ENCODE results near the gene TMCO4. TPM values are rescaled to one million over a fixed set of nuclear protein-coding genes. Genes with fewer than 3 reads are reported as not detected.

Gene TMCO4
- total and polyA plus RNA-seq, 2 donors (not counting 1 experiment from before 2014, with no cell fraction given), result 21.7 to 31.3 TPM

- H3K4me3 Mint-ChIP-seq, result no peak overlapping the region
- H3K4me1 Mint-ChIP-seq, result no peaks in the 10 kb centered on the region
- WGBS (ENCODE audit: insufficient coverage), result no CpG with 5 or more reads among the region's 5 CpGs
- no peaks in the 10 kb centered on the region for H3K27me3 Mint-ChIP-seq
- no peaks in the 10 kb centered on the region for H3K9me3 Mint-ChIP-seq (ENCODE audit: insufficient read depth)
- ChIA-PET CTCF (no interaction called here), POLR2A (no interaction called here)
- H3K9ac ChIP-seq (ENCODE audit: low read length), result no peak overlapping the region
- H3K79me2 ChIP-seq (ENCODE audit: control insufficient read depth, insufficient read depth, low read length), result no peaks in the 10 kb centered on the region
- ATAC-seq (ENCODE audit: low read depth), result no peak
- H2AFZ ChIP-seq (ENCODE audit: insufficient read depth, low read depth, low read length, poor library complexity, severe bottlenecking), result no peak overlapping the region
- intact Hi-C loops (cut with micrococcal nuclease), result no loop called here
- H3K27ac Mint-ChIP-seq, result no peak overlapping the region
- no peak overlapping the region for H3K4me3 ChIP-seq (ENCODE audit: control extremely low read depth in 1 of 5, extremely low read depth in 1 of 5, insufficient read depth in 1 of 5, low read depth in 2 of 5, low read length in 4 of 5)
- no peak for DNase-seq
- no peaks in the 10 kb centered on the region for H3K9me3 ChIP-seq (ENCODE audit: control extremely low read depth in 1 of 3, control insufficient read depth in 2 of 3, insufficient read depth in 1 of 3, low read length in 2 of 3)
- H3K27ac ChIP-seq (ENCODE audit: low read length in 2 of 2), result no peak overlapping the region
- no peaks in the 10 kb centered on the region for H3K27me3 ChIP-seq (replicated peaks in 1 of 4; ENCODE audit: control extremely low read depth in 1 of 4, control insufficient read depth in 3 of 4, insufficient read depth in 4 of 4, low read length in 3 of 4)
- H3K4me1 ChIP-seq (ENCODE audit: control insufficient read depth in 2 of 2, insufficient read depth in 2 of 2, low read length in 2 of 2), result no peaks in the 10 kb centered on the region
- H3K4me2 ChIP-seq (replicated peaks; ENCODE audit: low read depth, low read length, poor library complexity, severe bottlenecking), result no peak overlapping the region
- H4K20me1 ChIP-seq (ENCODE audit: control insufficient read depth, insufficient read depth, low read length, poor library complexity, severe bottlenecking), result no peaks in the 10 kb centered on the region
- peaks cover 0 to 30% of the 10 kb centered on the region in 2 experiments for H3K36me3 ChIP-seq (replicated peaks in 1 of 2; ENCODE audit: control extremely low read depth in 1 of 2, control insufficient read depth in 1 of 2, extremely low read depth in 1 of 2, insufficient read depth in 2 of 2, low read length in 1 of 2)
- TF ChIP-seq CTCF (IDR thresholded peaks at IDR 0.05) (no peak), EZH2 (IDR thresholded peaks at IDR 0.05; ENCODE audit: borderline replicate concordance, insufficient read depth, low read depth, low read length, poor library complexity, severe bottlenecking) (no peak)
Measured at GRCh38 chr1:19756480-19756879, 43.2 kb downstream of the TMCO4 start.

DNA sequence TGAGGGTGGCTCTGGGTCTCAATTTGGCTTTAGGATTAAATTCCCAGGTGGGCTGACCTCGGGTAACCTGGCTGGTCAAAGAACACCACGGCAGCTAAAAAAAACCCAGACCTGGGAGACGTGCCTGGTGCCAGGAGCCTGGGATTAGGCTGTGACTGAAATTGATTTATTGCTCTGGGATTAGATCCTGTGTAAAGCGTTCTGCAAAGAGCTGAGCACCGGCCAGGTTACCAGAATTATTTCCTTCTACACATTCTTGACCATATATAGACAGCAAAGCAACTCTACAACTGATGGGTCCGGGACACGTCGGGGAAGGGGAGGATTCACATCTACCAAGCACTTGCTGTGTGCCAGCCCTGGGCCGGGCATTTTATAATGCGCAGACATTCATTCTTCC is 45.2 kb downstream of the TMCO4 start:
- DNase-seq, result no peak
- whole genome bisulfite sequencing (ENCODE audit: insufficient coverage), result 94% methylated on average over 10 of the region's 10 CpGs
- Histone ChIP-seq H3K4me1 (ENCODE audit: control insufficient read depth in 2 of 2, insufficient read depth in 2 of 2, low read length in 2 of 2) (no peaks in the 10 kb centered on the region), H3K36me3 (replicated peaks in 1 of 2; ENCODE audit: control extremely low read depth in 1 of 2, control insufficient read depth in 1 of 2, extremely low read depth in 1 of 2, insufficient read depth in 2 of 2, low read length in 1 of 2) (peaks cover 0 to 41% of the 10 kb centered on the region in 2 experiments), H3K9ac (ENCODE audit: low read length) (no peak overlapping the region), H3K4me2 (replicated peaks; ENCODE audit: low read depth, low read length, poor library complexity, severe bottlenecking) (no peak overlapping the region), H4K20me1 (ENCODE audit: control insufficient read depth, insufficient read depth, low read length, poor library complexity, severe bottlenecking) (no peaks in the 10 kb centered on the region), H2AFZ (ENCODE audit: insufficient read depth, low read depth, low read length, poor library complexity, severe bottlenecking) (no peak overlapping the region), H3K4me3 (ENCODE audit: control extremely low read depth in 1 of 5, extremely low read depth in 1 of 5, insufficient read depth in 1 of 5, low read depth in 2 of 5, low read length in 4 of 5) (no peak overlapping the region), H3K27me3 (replicated peaks in 1 of 4; ENCODE audit: control extremely low read depth in 1 of 4, control insufficient read depth in 3 of 4, insufficient read depth in 4 of 4, low read length in 3 of 4) (no peaks in the 10 kb centered on the region), H3K9me3 (ENCODE audit: control extremely low read depth in 1 of 3, control insufficient read depth in 2 of 3, insufficient read depth in 1 of 3, low read length in 2 of 3) (no peaks in the 10 kb centered on the region), H3K27ac (ENCODE audit: low read length in 2 of 2) (no peak overlapping the region), H3K79me2 (ENCODE audit: control insufficient read depth, insufficient read depth, low read length) (no peaks in the 10 kb centered on the region)
- ChIA-PET POLR2A (no interaction called here), CTCF (no interaction called here)
- intact Hi-C loops (cut with micrococcal nuclease), result no loop called here
- H3K4me1 Mint-ChIP-seq, result no peaks in the 10 kb centered on the region
- ATAC-seq (ENCODE audit: low read depth), result no peak
- H3K9me3 Mint-ChIP-seq (ENCODE audit: insufficient read depth), result no peaks in the 10 kb centered on the region
- H3K4me3 Mint-ChIP-seq, result no peak overlapping the region
- no peak for TF ChIP-seq EZH2 (IDR thresholded peaks at IDR 0.05; ENCODE audit: borderline replicate concordance, insufficient read depth, low read depth, low read length, poor library complexity, severe bottlenecking)
- no peak for TF ChIP-seq CTCF (IDR thresholded peaks at IDR 0.05)
- no peak overlapping the region for H3K27ac Mint-ChIP-seq
- H3K27me3 Mint-ChIP-seq, result no peaks in the 10 kb centered on the region

Data from B cell (primary cell).